ENCODE results near the gene ACSF2.
"Not testable (repeated sequence)": the region's sequence is repeated elsewhere in the genome, so short reads cannot be mapped to it uniquely, and the experiment has no call there.

Gene ACSF2

GRCh38 chr17:50425682-50426471 lies at the start of gene ACSF2:
Gene ACSF2, plus strand, starts transcription at chr17:50426218. Its CDS starts 44 bp downstream, at chr17:50426262.
- no peak for DNase-seq (ENCODE audit: low read depth, low spot score)

- no peak for DNase-seq (ENCODE audit: low read depth, low spot score)
These were observed 46.5 kb upstream of the ACSF2 start for GRCh38 chr17:50379351-50380132.

- no peak for DNase-seq (ENCODE audit: low read depth, low spot score)
These were observed 45.4 kb upstream of the ACSF2 start for GRCh38 chr17:50380369-50381259.

- no peak for DNase-seq (ENCODE audit: low read depth, low spot score)
These were observed 44.7 kb upstream of the ACSF2 start for GRCh38 chr17:50381260-50381815.

GRCh38 chr17:50381920-50382319 lies 44.1 kb upstream of the ACSF2 start:
- no peak for DNase-seq (ENCODE audit: low read depth, low spot score)

GRCh38 chr17:50382931-50383330 lies 43.1 kb upstream of the ACSF2 start:
- DNase-seq (ENCODE audit: low read depth, low spot score): no peak

GRCh38 chr17:50386510-50386909 lies 39.5 kb upstream of the ACSF2 start:
- no peak for DNase-seq (ENCODE audit: low read depth, low spot score)

GRCh38 chr17:50388728-50389127 lies 37.3 kb upstream of the ACSF2 start:
- no peak for DNase-seq (ENCODE audit: low read depth, low spot score)

- no peak for DNase-seq (ENCODE audit: low read depth, low spot score)
These were observed 36.5 kb upstream of the ACSF2 start for GRCh38 chr17:50389534-50389933.

- DNase-seq (ENCODE audit: low read depth, low spot score): no peak
These were observed 33.4 kb upstream of the ACSF2 start for GRCh38 chr17:50392621-50393020.

GRCh38 chr17:50393700-50394099 lies 32.3 kb upstream of the ACSF2 start:
- no peak for DNase-seq (ENCODE audit: low read depth, low spot score)

GRCh38 chr17:50394711-50395110 lies 31.3 kb upstream of the ACSF2 start:
- no peak for DNase-seq (ENCODE audit: low read depth, low spot score)

GRCh38 chr17:50396261-50397110 lies 29.5 kb upstream of the ACSF2 start:
- no peak for DNase-seq (ENCODE audit: low read depth, low spot score)

GRCh38 chr17:50397111-50397918 lies 28.7 kb upstream of the ACSF2 start, which contains the start of gene LRRC59:
Gene LRRC59, minus strand, starts transcription at chr17:50397523. Its CDS starts 206 bp downstream, at chr17:50397317.
- peak; percentile 60 for DNase-seq (ENCODE audit: low read depth, low spot score)

- no peak for DNase-seq (ENCODE audit: low read depth, low spot score)
These were observed 28.1 kb upstream of the ACSF2 start for GRCh38 chr17:50397919-50398285.

GRCh38 chr17:50398672-50399071 lies 27.3 kb upstream of the ACSF2 start:
- not testable (repeated sequence) for DNase-seq (ENCODE audit: low read depth, low spot score)

GRCh38 chr17:50399591-50399990 lies 26.4 kb upstream of the ACSF2 start:
- DNase-seq (ENCODE audit: low read depth, low spot score): not testable (repeated sequence)

GRCh38 chr17:50405351-50405750 lies 20.7 kb upstream of the ACSF2 start:
- not testable (repeated sequence) for DNase-seq (ENCODE audit: low read depth, low spot score)

GRCh38 chr17:50406578-50406977 lies 19.4 kb upstream of the ACSF2 start:
- no peak for DNase-seq (ENCODE audit: low read depth, low spot score)

GRCh38 chr17:50407921-50408320 lies 18.1 kb upstream of the ACSF2 start:
- no peak for DNase-seq (ENCODE audit: low read depth, low spot score)

Measured in brain pericyte (primary cell).